ENCODE results near the gene CDK17.
"Not testable (repeated sequence)": the region's sequence is repeated elsewhere in the genome, so short reads cannot be mapped to it uniquely, and the experiment has no call there.

The CDK17 gene

DNA sequence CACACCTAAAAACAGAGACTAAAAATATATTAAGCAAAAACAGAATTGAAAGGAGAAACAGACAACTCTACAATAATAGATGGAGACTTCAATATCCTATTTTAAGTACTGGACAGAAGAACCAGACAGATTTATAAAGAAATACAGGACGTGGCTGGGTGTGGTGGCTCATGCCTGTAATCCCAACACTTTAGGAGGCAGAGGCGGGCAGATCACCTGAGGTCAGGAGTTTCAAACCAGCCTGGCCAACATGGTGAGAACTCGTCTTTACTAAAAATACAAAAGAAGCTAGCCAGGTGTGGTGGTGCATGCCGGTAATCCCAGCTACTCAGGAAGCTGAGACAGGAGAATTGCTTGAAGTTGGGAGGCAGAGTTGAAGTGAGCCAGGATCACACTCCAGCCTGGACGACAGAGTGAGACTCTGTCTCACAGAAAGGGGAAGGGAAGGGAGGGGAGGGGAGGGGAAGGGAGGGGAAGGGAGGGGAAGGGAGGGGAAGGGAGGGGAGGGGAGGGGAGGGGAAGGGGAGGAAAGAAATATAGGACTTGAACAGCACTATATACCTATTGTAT, 53.0 kb downstream of the CDK17 start:
- Histone ChIP-seq H3K4me1 (peaks cover 10% of the 10 kb centered on the region; the same call in 1 of the 2 replicates), H3K4me3 (no peak overlapping the region)

DNA sequence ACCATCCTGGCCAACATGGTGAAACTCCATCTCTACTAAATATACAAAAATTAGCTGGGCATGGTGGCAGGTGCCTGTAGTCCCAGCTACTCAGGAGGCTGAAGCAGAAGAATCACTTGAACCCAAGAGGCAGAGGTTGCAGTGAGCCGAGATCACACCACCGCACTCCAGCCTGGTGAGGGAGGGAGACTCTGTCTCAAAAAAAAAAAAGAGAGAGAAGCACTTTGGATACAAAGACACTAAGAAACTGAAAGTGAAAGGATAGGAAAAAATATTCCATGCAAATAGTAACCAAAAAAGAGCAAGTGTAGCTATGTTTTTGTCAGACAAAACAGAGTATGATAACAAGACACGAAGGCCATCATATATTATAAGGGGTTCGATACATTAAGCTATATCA, 53.5 kb downstream of the CDK17 start:
- in situ Hi-C loops (cut with MboI; ENCODE audit: low sequenced_read_pairs); H3K27me3 ChIP-seq (ENCODE audit: low read depth); H3K4me1 ChIP-seq; H3K36me3 ChIP-seq (replicated peaks); H3K4me3 ChIP-seq; DNase-seq (ENCODE audit: low spot score in 2 of 2): not testable (repeated sequence)
- peaks cover 13% of the 10 kb centered on the region for H3K9me3 ChIP-seq

More for the DNA sequence above, 53.0 kb downstream of the CDK17 start:
- Histone ChIP-seq H3K9me3 (peaks cover 13% of the 10 kb centered on the region), H3K36me3 (replicated peaks) (peaks cover 4% of the 10 kb centered on the region; the same call in 1 of the 2 replicates), H3K27me3 (ENCODE audit: low read depth) (no peaks in the 10 kb centered on the region)
- DNase-seq (ENCODE audit: low spot score in 2 of 2): no peak
- in situ Hi-C loops (cut with MboI; ENCODE audit: low sequenced_read_pairs): no loop called here

DNA sequence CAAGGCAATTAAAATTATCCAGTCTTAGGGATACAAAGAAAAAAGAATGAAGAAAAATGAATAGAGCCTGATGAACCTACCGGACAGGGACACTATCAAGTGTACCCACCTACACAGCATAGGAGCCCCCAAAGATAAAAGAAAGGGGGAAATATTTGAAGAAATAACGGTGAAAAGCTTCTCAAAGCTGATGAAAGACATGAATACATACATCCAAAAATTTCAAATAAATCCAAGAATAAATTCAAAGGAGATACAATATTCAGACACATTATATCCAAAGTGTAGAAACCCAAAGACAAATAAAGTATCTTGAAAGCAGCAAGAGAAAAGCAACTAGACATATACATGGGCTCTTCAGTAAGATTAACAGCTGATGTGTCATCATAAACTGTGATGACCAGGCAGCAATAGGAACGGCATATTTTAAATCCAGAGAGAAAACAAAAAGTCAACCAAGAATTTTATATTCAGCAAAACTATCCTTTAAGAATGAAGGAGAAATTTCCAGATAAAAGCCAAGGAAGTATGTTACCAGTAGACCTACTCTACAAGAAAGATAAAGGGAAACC, 56.0 kb downstream of the CDK17 start:
- H3K4me3 ChIP-seq: no peak overlapping the region

DNA sequence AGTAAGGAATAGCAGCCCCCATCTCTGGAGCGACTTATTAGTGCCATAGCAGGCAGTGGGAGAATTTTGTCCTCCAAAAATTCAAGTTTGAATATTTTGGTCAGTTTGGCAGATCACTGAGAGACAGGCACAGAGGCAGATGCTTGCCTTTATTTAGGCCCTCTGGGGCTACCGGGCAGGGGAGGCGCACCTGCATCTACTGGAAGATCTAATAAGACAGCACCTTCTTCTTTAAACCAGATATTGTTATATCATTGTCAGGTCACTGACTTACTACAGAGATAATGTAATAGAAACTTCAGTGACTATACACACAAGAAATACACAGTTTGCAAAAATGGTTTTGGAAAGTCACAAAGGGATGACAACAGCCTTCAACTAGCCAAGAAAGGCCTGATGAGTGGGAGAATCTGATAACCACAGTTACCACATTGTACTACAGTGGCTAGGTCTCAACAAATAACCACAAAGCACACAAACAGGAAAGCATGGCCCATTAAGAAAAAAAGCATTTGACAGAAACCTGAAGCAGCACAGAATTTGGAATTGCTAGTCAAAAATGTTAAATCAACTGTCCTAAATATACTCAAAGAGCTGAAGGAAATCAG, 56.8 kb downstream of the CDK17 start:
- Histone ChIP-seq H3K27me3 (ENCODE audit: low read depth) (no peaks in the 10 kb centered on the region), H3K9me3 (peaks cover 13% of the 10 kb centered on the region), H3K36me3 (replicated peaks) (peaks cover 4% of the 10 kb centered on the region; the same call in 1 of the 2 replicates), H3K4me3 (no peak overlapping the region), H3K4me1 (no peaks in the 10 kb centered on the region)
- DNase-seq (ENCODE audit: low spot score in 2 of 2): no peak
- in situ Hi-C loops (cut with MboI; ENCODE audit: low sequenced_read_pairs): no loop called here

More for the DNA sequence above, 56.0 kb downstream of the CDK17 start:
- H3K4me1 ChIP-seq: peaks cover 4% of the 10 kb centered on the region; the same call in 1 of the 2 replicates
- peaks cover 13% of the 10 kb centered on the region for H3K9me3 ChIP-seq
- H3K27me3 ChIP-seq (ENCODE audit: low read depth): no peaks in the 10 kb centered on the region
- in situ Hi-C loops (cut with MboI; ENCODE audit: low sequenced_read_pairs): no loop called here
- H3K36me3 ChIP-seq (replicated peaks): peaks cover 4% of the 10 kb centered on the region; the same call in 1 of the 2 replicates
- no peak for DNase-seq (ENCODE audit: low spot score in 2 of 2)

DNA sequence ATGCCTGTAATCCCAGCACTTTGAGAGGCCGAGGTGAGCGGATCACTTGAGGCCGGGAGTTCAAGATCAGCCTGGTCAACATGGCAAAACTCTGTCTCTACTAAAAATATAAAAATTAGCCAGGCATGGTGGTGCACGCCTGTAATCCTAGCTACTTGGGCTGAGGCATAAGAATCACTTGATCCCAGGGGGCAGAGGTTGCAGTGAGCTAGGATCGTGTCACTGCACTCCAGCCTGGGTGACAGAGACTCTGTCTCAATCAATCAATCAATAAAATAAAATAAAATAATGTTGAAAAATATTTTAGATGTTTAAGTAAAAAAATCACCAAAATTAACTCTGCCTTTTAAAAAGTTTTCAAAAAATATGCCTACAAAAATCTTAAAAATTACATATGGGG, 60.6 kb downstream of the CDK17 start:
- DNase-seq (ENCODE audit: low spot score in 2 of 2); H3K4me3 ChIP-seq; H3K36me3 ChIP-seq (replicated peaks); H3K27me3 ChIP-seq (ENCODE audit: low read depth); H3K4me1 ChIP-seq; in situ Hi-C loops (cut with MboI; ENCODE audit: low sequenced_read_pairs): not testable (repeated sequence)
- peaks cover 12% of the 10 kb centered on the region for H3K9me3 ChIP-seq

DNA sequence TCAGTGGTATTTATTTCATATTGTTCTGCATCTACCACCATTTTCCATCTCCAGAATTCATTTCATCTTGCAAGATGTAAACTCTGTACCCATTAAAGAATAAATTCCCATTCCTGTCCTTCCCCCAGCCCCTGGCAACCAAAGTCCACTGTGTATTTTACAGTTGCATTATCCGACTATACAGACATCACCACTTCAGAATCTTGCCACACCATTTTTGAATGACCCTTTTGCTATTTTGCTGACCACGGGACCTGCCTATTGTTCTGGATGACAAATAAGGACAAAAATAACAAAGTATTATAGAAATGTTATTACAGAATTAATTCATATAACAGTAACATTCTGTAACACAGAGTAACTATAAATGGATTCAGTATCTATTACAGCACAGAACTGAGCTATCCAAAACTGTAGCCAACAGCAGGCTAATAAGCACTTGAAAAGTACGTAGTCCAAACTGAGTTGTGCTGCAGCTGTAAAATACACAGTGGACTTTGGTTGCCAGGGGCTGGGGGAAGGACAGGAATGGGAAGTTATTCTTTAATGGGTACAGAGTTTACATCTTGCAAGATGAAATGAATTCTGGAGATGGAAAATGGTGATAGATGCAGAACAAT, 61.3 kb downstream of the CDK17 start:
- DNase-seq (ENCODE audit: low spot score in 2 of 2): no peak
- Histone ChIP-seq H3K4me3 (no peak overlapping the region), H3K36me3 (replicated peaks) (no peaks in the 10 kb centered on the region), H3K9me3 (peaks cover 6% of the 10 kb centered on the region), H3K27me3 (ENCODE audit: low read depth) (no peaks in the 10 kb centered on the region), H3K4me1 (no peaks in the 10 kb centered on the region)
- in situ Hi-C loops (cut with MboI; ENCODE audit: low sequenced_read_pairs): no loop called here

DNA sequence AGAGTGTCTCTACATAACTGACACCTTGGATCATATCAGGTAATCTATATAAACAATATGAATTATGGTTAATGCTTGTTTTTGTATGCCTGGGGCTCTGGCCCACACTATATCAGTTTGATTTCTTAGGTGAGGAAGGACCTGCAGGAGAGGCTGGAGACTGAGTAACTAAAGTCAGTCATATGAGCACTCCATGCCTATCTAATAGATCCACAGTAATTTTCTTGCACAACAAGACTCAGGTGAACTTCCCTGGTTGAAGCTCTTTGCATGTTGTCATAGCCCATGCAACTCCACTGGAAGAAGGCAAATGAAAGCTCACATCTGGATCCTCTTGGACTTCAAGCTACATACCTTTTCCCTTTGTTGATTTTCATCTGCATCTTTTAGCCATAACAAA, 62.3 kb downstream of the CDK17 start:
- Histone ChIP-seq H3K4me3 (no peak overlapping the region), H3K9me3 (no peaks in the 10 kb centered on the region), H3K27me3 (ENCODE audit: low read depth) (no peaks in the 10 kb centered on the region), H3K36me3 (replicated peaks) (no peaks in the 10 kb centered on the region), H3K4me1 (no peaks in the 10 kb centered on the region)
- no peak for DNase-seq (ENCODE audit: low spot score in 2 of 2)
- in situ Hi-C loops (cut with MboI; ENCODE audit: low sequenced_read_pairs): no loop called here

DNA sequence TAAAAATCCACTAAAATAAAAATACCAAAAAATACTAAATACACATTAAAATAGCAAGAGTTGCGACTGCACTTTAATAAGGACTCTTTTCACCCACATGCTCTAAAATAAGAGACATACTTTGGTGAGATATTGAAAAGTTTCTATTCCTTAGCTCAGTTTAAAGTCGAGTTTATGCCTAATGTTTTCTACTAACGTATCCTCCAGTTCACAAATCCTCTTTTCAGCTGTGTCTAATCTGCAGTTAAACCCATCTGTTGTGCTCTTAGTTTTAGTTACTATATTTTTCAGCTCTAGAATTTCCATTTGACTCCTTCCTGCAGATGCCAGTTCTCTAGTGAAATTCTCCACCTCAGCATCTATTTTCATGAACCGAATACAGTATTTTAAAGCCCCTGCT, 63.8 kb downstream of the CDK17 start:
- Histone ChIP-seq H3K27me3 (ENCODE audit: low read depth) (no peaks in the 10 kb centered on the region), H3K4me3 (no peak overlapping the region), H3K4me1 (no peaks in the 10 kb centered on the region), H3K9me3 (no peaks in the 10 kb centered on the region), H3K36me3 (replicated peaks) (peaks cover 10% of the 10 kb centered on the region)
- no peak for DNase-seq (ENCODE audit: low spot score in 2 of 2)
- in situ Hi-C loops (cut with MboI; ENCODE audit: low sequenced_read_pairs): no loop called here

DNA sequence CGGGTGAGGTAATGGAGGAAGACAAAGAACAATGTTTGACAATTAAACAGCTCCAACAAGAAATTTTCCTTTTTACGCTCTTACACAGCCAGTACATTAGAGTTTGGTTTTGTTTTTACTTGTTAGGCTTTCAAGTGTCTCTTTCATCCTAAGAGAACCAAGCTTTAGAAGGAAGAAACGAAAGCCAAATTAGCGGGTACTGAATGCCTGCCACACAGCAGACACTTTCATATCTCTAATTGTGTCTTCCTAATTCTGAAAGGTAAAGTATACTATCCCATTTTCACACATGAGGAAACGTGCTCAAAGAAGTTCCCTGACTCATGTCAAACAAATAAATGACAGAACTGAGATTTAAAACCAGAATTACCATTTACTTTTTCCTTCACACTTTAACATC, 65.0 kb downstream of the CDK17 start:
- DNase-seq (ENCODE audit: low spot score in 2 of 2): no peak
- in situ Hi-C loops (cut with MboI; ENCODE audit: low sequenced_read_pairs): no loop called here
- H3K4me3 ChIP-seq: no peak overlapping the region

DNA sequence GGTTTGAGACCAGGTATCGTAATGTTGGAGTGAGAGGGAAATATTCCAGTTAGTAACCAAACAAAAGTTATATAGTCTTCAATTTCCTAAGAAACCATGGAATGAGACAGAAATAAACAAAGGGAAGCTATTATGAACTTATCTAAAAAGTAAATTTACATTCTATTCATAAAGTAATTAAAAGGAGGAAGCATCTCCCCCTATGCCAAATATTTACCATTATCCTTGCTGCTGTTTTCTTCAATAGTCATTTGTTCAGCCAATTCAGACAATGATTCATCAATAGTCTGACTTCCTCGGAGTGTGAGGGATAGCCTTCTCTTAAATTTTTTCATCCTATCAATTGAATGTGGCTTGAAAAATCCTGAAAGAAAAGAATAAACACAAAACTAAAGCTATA, 65.7 kb downstream of the CDK17 start:
- in situ Hi-C loops (cut with MboI; ENCODE audit: low sequenced_read_pairs): no loop called here
- peaks cover 10% of the 10 kb centered on the region for H3K36me3 ChIP-seq (replicated peaks)

More for the DNA sequence above, 65.0 kb downstream of the CDK17 start:
- Histone ChIP-seq H3K36me3 (replicated peaks) (peaks cover 10% of the 10 kb centered on the region), H3K9me3 (no peaks in the 10 kb centered on the region), H3K27me3 (ENCODE audit: low read depth) (no peaks in the 10 kb centered on the region), H3K4me1 (no peaks in the 10 kb centered on the region)

DNA sequence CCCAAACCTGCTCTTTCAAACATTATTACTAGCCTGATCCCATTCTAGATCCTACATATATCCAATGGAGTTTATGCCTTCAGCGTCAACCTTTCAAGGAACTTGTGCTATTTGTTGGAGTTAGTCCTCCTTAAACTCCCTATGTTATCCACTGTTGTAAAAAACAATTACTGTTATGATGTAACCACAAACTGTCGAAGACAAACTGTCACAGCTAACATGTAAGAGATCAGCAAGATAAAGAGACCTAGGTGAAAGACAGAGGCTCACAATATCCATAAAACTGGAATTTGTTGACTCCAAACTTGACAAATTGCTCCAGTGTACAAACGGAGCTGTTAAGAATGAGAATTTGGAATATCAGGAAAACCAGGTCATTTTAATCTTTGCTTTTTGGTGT, 70.7 kb downstream of the CDK17 start:
- Histone ChIP-seq H3K4me3 (no peak overlapping the region), H3K4me1 (no peaks in the 10 kb centered on the region), H3K36me3 (replicated peaks) (peaks cover 13% of the 10 kb centered on the region), H3K27me3 (ENCODE audit: low read depth) (no peaks in the 10 kb centered on the region), H3K9me3 (no peaks in the 10 kb centered on the region)
- in situ Hi-C loops (cut with MboI; ENCODE audit: low sequenced_read_pairs): no loop called here
- no peak for DNase-seq (ENCODE audit: low spot score in 2 of 2)

More for the DNA sequence above, 65.7 kb downstream of the CDK17 start:
- H3K4me1 ChIP-seq: no peaks in the 10 kb centered on the region
- no peaks in the 10 kb centered on the region for H3K9me3 ChIP-seq
- no peak for DNase-seq (ENCODE audit: low spot score in 2 of 2)
- H3K4me3 ChIP-seq: no peak overlapping the region
- H3K27me3 ChIP-seq (ENCODE audit: low read depth): no peaks in the 10 kb centered on the region

DNA sequence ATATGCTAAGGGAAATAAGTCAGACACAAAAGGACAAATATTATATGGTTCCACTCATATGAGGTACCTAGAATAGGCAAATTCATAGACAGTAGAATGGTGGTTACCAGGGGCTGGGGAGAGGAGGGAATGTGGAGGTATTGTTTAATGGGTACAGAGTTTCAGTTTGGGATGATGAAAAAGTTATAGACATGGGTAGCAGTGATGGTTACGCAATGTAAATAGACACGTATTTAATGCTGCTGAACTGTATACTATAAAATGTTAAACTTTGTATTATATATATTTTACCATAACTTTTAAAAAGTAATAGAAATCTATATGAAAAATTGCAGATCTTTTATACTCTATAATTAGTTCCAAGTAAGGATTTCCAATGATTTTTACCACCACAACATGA, 71.2 kb downstream of the CDK17 start:
- H3K4me3 ChIP-seq: no peak overlapping the region
- DNase-seq (ENCODE audit: low spot score in 2 of 2): no peak
- peaks cover 13% of the 10 kb centered on the region for H3K36me3 ChIP-seq (replicated peaks)
- no peaks in the 10 kb centered on the region for H3K27me3 ChIP-seq (ENCODE audit: low read depth)
- H3K9me3 ChIP-seq: no peaks in the 10 kb centered on the region
- no peaks in the 10 kb centered on the region for H3K4me1 ChIP-seq
- in situ Hi-C loops (cut with MboI; ENCODE audit: low sequenced_read_pairs): no loop called here

DNA sequence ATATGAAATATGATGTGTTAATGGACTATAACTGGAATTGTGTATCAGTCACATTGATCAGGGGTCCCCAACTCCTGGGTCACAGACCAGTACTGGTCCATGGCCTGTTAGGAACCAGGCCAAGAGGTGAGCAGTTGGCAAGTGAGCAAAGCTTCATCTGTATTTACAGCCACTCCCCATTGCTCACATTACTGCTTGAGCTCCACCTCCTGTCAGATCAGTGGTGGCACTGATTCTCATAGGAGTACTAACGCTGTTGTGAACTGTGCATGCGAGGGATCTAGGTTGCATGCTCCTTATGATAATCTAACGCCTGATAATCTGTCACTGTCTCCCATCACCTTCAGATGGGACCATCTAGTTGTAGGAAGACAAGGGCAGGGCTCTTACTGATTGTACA, 72.3 kb downstream of the CDK17 start:
- no peak for DNase-seq (ENCODE audit: low spot score in 2 of 2)
- in situ Hi-C loops (cut with MboI; ENCODE audit: low sequenced_read_pairs): no loop called here
- no peaks in the 10 kb centered on the region for H3K4me1 ChIP-seq

DNA sequence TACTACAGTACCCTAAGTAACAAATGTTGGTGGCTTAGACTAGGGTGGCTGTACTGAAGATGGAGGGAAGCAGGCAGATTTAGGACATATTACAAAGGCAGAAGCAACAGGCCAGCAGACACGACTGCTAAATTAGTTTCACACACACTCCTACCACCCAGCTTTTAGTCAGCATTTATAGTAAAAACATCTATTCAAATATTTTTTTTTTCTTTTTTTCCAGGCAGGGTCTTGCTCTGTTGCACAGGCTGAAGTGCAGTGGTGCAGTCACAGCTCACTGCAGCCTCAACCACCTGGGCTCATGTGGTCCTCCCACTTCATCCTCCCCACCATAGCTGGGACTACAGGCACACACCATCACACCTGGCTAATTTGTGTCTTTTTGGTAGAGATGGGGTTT, 72.9 kb downstream of the CDK17 start:
- Histone ChIP-seq H3K9me3 (no peaks in the 10 kb centered on the region), H3K36me3 (replicated peaks) (peaks cover 14% of the 10 kb centered on the region), H3K27me3 (ENCODE audit: low read depth) (no peaks in the 10 kb centered on the region), H3K4me1 (no peaks in the 10 kb centered on the region), H3K4me3 (no peak overlapping the region)
- no peak for DNase-seq (ENCODE audit: low spot score in 2 of 2)
- in situ Hi-C loops (cut with MboI; ENCODE audit: low sequenced_read_pairs): no loop called here

More for the DNA sequence above, 72.3 kb downstream of the CDK17 start:
- Histone ChIP-seq H3K9me3 (no peaks in the 10 kb centered on the region), H3K27me3 (ENCODE audit: low read depth) (no peaks in the 10 kb centered on the region), H3K4me3 (no peak overlapping the region), H3K36me3 (replicated peaks) (peaks cover 17% of the 10 kb centered on the region)
